Measurements from ENCODE around the gene PDZD4. TPM values are rescaled to one million over a fixed set of nuclear protein-coding genes. Genes with fewer than 3 reads are reported as not detected.

The PDZD4 gene
- total RNA-seq, 1 donor = under 0.01 TPM

DNA sequence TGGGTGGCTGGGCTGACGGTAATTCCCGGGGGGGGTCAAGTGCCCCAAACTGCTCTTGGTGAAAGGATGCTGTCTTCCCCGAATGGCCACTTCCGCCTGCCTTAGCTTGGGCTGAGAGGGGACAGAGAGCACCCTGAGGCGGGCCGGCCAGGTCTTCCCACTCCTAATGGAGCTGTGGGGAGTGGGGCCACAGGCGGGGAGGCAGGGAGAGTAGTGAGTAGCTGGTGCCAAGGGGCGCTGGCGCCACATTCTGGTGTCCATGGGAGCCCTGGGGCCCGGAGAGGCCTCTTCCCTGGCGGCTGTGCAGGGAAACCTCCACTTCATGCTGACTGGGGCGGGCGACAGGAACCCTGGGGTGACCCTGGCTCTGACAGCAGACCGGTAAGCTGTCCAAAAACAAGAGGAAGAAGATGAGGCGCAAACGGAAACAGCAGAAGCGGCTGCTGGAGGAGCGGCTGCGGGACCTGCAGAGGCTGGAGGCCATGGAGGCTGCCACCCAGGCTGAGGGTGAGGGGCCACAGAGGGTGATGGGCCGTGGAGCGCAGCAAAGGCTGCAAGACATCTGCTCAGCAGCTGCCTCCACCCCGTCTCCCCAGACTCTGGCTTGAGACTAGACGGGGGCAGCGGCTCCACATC is 46.8 kb downstream of the PDZD4 start:
- Histone ChIP-seq H3K4me2 (ENCODE audit: insufficient read depth, low read length) (no peak overlapping the region), H3K9me3 (ENCODE audit: low read depth, low read length) (no peaks in the 10 kb centered on the region), H3K4me3 (ENCODE audit: insufficient read depth, low read length) (no peak overlapping the region), H3K27me3 (ENCODE audit: insufficient read depth, low read length) (no peaks in the 10 kb centered on the region), H2AFZ (ENCODE audit: low read length) (no peak overlapping the region), H4K20me1 (ENCODE audit: insufficient read depth, low read length) (no peaks in the 10 kb centered on the region), H3K79me2 (ENCODE audit: insufficient read depth, low read length) (no peaks in the 10 kb centered on the region), H3K36me3 (ENCODE audit: insufficient read depth, low read length) (peaks cover 4% of the 10 kb centered on the region), H3K27ac (ENCODE audit: low read depth, low read length) (no peak overlapping the region), H3K4me1 (ENCODE audit: insufficient read depth, low read length) (peaks cover 2% of the 10 kb centered on the region)
- DNase-seq (ENCODE audit: insufficient read length, low spot score, missing footprints) = no peak
- TF ChIP-seq, protein P1, sequence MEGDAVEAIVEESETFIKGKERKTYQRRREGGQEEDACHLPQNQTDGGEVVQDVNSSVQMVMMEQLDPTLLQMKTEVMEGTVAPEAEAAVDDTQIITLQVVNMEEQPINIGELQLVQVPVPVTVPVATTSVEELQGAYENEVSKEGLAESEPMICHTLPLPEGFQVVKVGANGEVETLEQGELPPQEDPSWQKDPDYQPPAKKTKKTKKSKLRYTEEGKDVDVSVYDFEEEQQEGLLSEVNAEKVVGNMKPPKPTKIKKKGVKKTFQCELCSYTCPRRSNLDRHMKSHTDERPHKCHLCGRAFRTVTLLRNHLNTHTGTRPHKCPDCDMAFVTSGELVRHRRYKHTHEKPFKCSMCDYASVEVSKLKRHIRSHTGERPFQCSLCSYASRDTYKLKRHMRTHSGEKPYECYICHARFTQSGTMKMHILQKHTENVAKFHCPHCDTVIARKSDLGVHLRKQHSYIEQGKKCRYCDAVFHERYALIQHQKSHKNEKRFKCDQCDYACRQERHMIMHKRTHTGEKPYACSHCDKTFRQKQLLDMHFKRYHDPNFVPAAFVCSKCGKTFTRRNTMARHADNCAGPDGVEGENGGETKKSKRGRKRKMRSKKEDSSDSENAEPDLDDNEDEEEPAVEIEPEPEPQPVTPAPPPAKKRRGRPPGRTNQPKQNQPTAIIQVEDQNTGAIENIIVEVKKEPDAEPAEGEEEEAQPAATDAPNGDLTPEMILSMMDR (IDR thresholded peaks at IDR 0.05; ENCODE audit: extremely low read depth, low read depth, low read length) = no peak

GRCh38 chrX:153782871-153783270 is 47.5 kb downstream of the PDZD4 start:
- Histone ChIP-seq H3K4me1 (ENCODE audit: insufficient read depth, low read length) (peaks cover 2% of the 10 kb centered on the region), H4K20me1 (ENCODE audit: insufficient read depth, low read length) (no peaks in the 10 kb centered on the region), H2AFZ (ENCODE audit: low read length) (no peak overlapping the region), H3K27ac (ENCODE audit: low read depth, low read length) (no peak overlapping the region), H3K4me2 (ENCODE audit: insufficient read depth, low read length) (no peak overlapping the region), H3K9me3 (ENCODE audit: low read depth, low read length) (no peaks in the 10 kb centered on the region), H3K79me2 (ENCODE audit: insufficient read depth, low read length) (no peaks in the 10 kb centered on the region), H3K36me3 (ENCODE audit: insufficient read depth, low read length) (no peaks in the 10 kb centered on the region), H3K27me3 (ENCODE audit: insufficient read depth, low read length) (no peaks in the 10 kb centered on the region), H3K4me3 (ENCODE audit: insufficient read depth, low read length) (no peak overlapping the region)
- TF ChIP-seq, protein P1 (IDR thresholded peaks at IDR 0.05; ENCODE audit: extremely low read depth, low read depth, low read length) = no peak
- DNase-seq (ENCODE audit: insufficient read length, low spot score, missing footprints) = no peak

GRCh38 chrX:153782313-153782712 is 48.0 kb downstream of the PDZD4 start:
- no peak overlapping the region for H2AFZ ChIP-seq (ENCODE audit: low read length)
- no peaks in the 10 kb centered on the region for H3K9me3 ChIP-seq (ENCODE audit: low read depth, low read length)
- H3K36me3 ChIP-seq (ENCODE audit: insufficient read depth, low read length) = no peaks in the 10 kb centered on the region
- no peak overlapping the region for H3K4me3 ChIP-seq (ENCODE audit: insufficient read depth, low read length)
- DNase-seq (ENCODE audit: insufficient read length, low spot score, missing footprints) = no peak
- no peak overlapping the region for H3K27ac ChIP-seq (ENCODE audit: low read depth, low read length)
- H4K20me1 ChIP-seq (ENCODE audit: insufficient read depth, low read length) = no peaks in the 10 kb centered on the region
- H3K4me1 ChIP-seq (ENCODE audit: insufficient read depth, low read length) = peaks cover 2% of the 10 kb centered on the region
- H3K4me2 ChIP-seq (ENCODE audit: insufficient read depth, low read length) = no peak overlapping the region
- H3K79me2 ChIP-seq (ENCODE audit: insufficient read depth, low read length) = no peaks in the 10 kb centered on the region
- TF ChIP-seq, protein P1 (IDR thresholded peaks at IDR 0.05; ENCODE audit: extremely low read depth, low read depth, low read length) = no peak
- H3K27me3 ChIP-seq (ENCODE audit: insufficient read depth, low read length) = no peaks in the 10 kb centered on the region

GRCh38 chrX:153781428-153782047 is 48.8 kb downstream of the PDZD4 start:
- TF ChIP-seq, protein P1 (IDR thresholded peaks at IDR 0.05; ENCODE audit: extremely low read depth, low read depth, low read length) = no peak
- DNase-seq (ENCODE audit: insufficient read length, low spot score, missing footprints) = no peak
- no peaks in the 10 kb centered on the region for H3K36me3 ChIP-seq (ENCODE audit: insufficient read depth, low read length)
- no peak overlapping the region for H3K4me2 ChIP-seq (ENCODE audit: insufficient read depth, low read length)
- H3K79me2 ChIP-seq (ENCODE audit: insufficient read depth, low read length) = no peaks in the 10 kb centered on the region
- no peak overlapping the region for H3K4me3 ChIP-seq (ENCODE audit: insufficient read depth, low read length)
- no peak overlapping the region for H3K27ac ChIP-seq (ENCODE audit: low read depth, low read length)
- H2AFZ ChIP-seq (ENCODE audit: low read length) = no peak overlapping the region
- peaks cover 2% of the 10 kb centered on the region for H3K4me1 ChIP-seq (ENCODE audit: insufficient read depth, low read length)
- no peaks in the 10 kb centered on the region for H3K9me3 ChIP-seq (ENCODE audit: low read depth, low read length)
- H3K27me3 ChIP-seq (ENCODE audit: insufficient read depth, low read length) = no peaks in the 10 kb centered on the region
- H4K20me1 ChIP-seq (ENCODE audit: insufficient read depth, low read length) = no peaks in the 10 kb centered on the region

Measured in osteoblast (primary cell).